Stomach (tissue), 4 donors: ENCODE results near the gene TMOD3.

Experiments
- EP300 ChIP-seq: sonication (generic); formaldehyde crosslinking; IDR thresholded peaks from one replicate; pipeline ENCODE4 v1.6.1; 2017; ENCODE audit warnings: antibody characterized with exemption
- POLR2A ChIP-seq, 4 donors: fragments of 450-650 bp; IDR thresholded peaks; one replicate each; pipeline ENCODE4 v1.6.1; 2016; ENCODE audit warnings: antibody characterized with exemption in 4 of 4, control low read depth in 2 of 4, mild to moderate bottlenecking in 1 of 4, moderate library complexity in 1 of 4
- POLR2AphosphoS5 ChIP-seq, 3 donors: sonication (generic); formaldehyde crosslinking; IDR thresholded peaks; one replicate each; pipeline ENCODE4 v1.6.1; 2016; ENCODE audit warnings: antibody characterized with exemption in 3 of 3
- TF ChIP-seq, protein P1 (sequence below), 7 experiments: fragments of 450-650 bp in 4 of 7; fragments of 200-600 bp in 3 of 7; sonication (generic) in 3 of 7; IDR thresholded peaks; one replicate each; pipeline ENCODE4 v1.5.1; 2016 to 2019; ENCODE audit warnings: antibody characterized with exemption in 7 of 7, control low read depth in 2 of 7, mild to moderate bottlenecking in 1 of 7

DNA sequence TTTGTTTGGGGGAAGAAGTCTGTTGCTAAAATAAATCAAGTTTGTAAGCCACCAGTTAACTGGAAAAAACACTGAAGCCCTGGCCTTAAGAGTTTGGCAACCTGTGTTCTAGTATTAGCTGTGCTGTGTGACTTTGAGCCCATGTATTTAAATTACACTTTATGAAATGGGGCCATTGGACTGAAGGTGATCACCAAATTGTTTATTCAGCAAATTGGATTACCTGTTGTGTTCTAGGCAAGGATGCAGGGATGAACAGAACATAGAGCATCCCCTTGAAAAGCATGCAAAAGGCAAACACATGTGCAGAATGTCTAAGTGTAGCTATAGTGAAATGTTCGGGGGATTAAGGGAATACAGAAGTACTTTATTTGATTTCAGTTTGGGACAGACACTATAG is 54.6 kb downstream of the TMOD3 start:
- TF ChIP-seq, protein P1, sequence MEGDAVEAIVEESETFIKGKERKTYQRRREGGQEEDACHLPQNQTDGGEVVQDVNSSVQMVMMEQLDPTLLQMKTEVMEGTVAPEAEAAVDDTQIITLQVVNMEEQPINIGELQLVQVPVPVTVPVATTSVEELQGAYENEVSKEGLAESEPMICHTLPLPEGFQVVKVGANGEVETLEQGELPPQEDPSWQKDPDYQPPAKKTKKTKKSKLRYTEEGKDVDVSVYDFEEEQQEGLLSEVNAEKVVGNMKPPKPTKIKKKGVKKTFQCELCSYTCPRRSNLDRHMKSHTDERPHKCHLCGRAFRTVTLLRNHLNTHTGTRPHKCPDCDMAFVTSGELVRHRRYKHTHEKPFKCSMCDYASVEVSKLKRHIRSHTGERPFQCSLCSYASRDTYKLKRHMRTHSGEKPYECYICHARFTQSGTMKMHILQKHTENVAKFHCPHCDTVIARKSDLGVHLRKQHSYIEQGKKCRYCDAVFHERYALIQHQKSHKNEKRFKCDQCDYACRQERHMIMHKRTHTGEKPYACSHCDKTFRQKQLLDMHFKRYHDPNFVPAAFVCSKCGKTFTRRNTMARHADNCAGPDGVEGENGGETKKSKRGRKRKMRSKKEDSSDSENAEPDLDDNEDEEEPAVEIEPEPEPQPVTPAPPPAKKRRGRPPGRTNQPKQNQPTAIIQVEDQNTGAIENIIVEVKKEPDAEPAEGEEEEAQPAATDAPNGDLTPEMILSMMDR (IDR thresholded peaks at IDR 0.05): no peak
- TF ChIP-seq POLR2AphosphoS5 (IDR thresholded peaks at IDR 0.05): no peak
- TF ChIP-seq POLR2A (IDR thresholded peaks at IDR 0.05): no peak
- TF ChIP-seq EP300: no peak
